Prostate gland (tissue), 2 donors: ENCODE results near the gene NOB1. TPM values are rescaled to one million over a fixed set of nuclear protein-coding genes. Genes with fewer than 3 reads are reported as not detected.
A peak's percentile ranks its signal among the peaks of the same experiment; 100 is the strongest.
"Not testable (repeated sequence)": the region's sequence is repeated elsewhere in the genome, so short reads cannot be mapped to it uniquely, and the experiment has no call there.

Experiments
- DNase-seq: peaks from one replicate; pipeline ENCODE4 v3.0.0-alpha.2; 2019; ENCODE audit warnings: low spot score
- H3K27ac ChIP-seq, 2 donors: fragments of 200-600 bp; sonication (generic); 2 replicates each; pipeline ENCODE4 v1.5.1; 2017 to 2019
- H3K27me3 ChIP-seq: fragments of 200-600 bp; sonication (generic); replicated peaks from 2 replicates; pipeline ENCODE4 v1.5.1; 2019; ENCODE audit not compliant: insufficient read depth
- H3K36me3 ChIP-seq, 2 donors: fragments of 200-600 bp; sonication (generic); 1 replicate in 1 of 2; 2 replicates in 1 of 2; pipeline versions ENCODE4 v1.5.1 to v1.8.1; 2017 to 2019
- H3K4me1 ChIP-seq: fragments of 200-600 bp; sonication (generic); replicated peaks from 2 replicates; pipeline ENCODE4 v1.5.1; 2019
- H3K4me3 ChIP-seq, 2 donors: fragments of 200-600 bp; sonication (generic); 2 replicates each; pipeline ENCODE4 v1.5.1; 2017 to 2019
- H3K9me3 ChIP-seq: fragments of 200-600 bp; sonication (generic); 2 replicates; pipeline ENCODE4 v1.5.1; 2017
- POLR2A ChIP-seq: fragments of 450-650 bp; IDR thresholded peaks from one replicate; pipeline ENCODE4 v1.6.1; 2016; ENCODE audit warnings: antibody characterized with exemption, mild to moderate bottlenecking
- POLR2AphosphoS5 ChIP-seq: sonication (generic); formaldehyde crosslinking; IDR thresholded peaks from one replicate; pipeline ENCODE4 v1.6.1; 2017; ENCODE audit warnings: antibody characterized with exemption
- WGBS: methylation state at CpG from one replicate; pipeline ENCODE4 v1.1.5; 2018; 5-methylcytosine and 5-hydroxymethylcytosine counted together
- intact Hi-C: fragments of 100-400 bp; cut with DNase I; formaldehyde crosslinking; loops from one replicate; pipeline ENCODE4 v1.14.2; 2022
- total RNA-seq, 2 donors: library from RNA; depleted of rRNA; stranded (reverse); fragments of >200 nt; gene quantifications; one replicate each; pipeline ENCODE4 v1.1.0, GENCODE V29; 2016
- TF ChIP-seq, protein P1 (sequence below), 4 experiments: fragments of 200-600 bp in 2 of 4; fragments of 450-650 bp in 2 of 4; sonication (generic) in 2 of 4; IDR thresholded peaks; 1 replicate in 3 of 4; 2 replicates in 1 of 4; pipeline ENCODE4 v1.5.1; 2016 to 2019; ENCODE audit warnings: antibody characterized with exemption in 4 of 4, mild to moderate bottlenecking in 2 of 4, moderate library complexity in 2 of 4

NOB1 gene
- total RNA-seq, 2 donors from 2014 or later, result 29.8 to 44.1 TPM

DNA sequence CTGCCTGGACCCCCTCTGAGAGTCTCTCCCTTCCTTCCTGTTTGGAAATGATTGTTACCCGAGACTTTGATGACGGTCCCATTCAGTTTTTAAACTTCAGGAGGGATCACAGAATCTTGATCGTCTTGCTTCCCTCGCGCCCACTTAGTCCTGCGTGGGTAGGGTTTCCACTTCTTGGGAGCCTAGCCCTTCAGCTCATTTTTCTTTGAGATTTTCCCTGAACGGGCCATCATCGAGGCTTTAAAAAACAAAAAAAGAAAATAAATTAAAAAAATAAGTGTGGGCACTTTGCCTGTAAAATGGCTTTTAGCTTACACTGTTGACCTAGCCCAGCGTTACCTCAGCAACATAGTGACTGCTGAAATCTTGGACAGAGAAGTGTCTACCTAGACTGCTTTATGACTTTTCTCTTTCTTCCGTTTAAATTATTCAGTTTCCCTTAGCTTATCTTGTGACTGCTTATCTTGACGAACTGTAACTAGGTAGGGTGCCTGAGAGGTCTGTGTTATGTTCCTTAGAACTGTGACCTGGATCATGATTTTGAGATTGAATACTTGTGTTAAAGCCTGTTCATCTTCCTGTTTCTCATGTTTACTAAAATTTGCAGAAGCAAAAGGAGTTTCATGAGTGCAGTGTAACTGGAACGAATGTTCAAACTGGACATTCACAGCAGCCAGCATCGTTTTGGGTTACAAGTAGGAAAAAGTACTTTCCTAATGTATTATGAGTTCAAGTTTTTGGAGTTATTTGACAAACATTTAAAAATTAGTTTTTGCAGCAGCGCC, 8.3 kb upstream of the NOB1 start:
- peak overlapping the region; percentile 89 for H3K27ac ChIP-seq
- peak overlapping the region; percentile 86 to 89 for H3K4me3 ChIP-seq
- no peaks in the 10 kb centered on the region for H3K36me3 ChIP-seq
- DNase-seq, result no peak
- no peaks in the 10 kb centered on the region for H3K27me3 ChIP-seq
- intact Hi-C loops, result no loop called here
- peaks cover 4% of the 10 kb centered on the region for H3K4me1 ChIP-seq
- no peaks in the 10 kb centered on the region for H3K9me3 ChIP-seq
- no peak for TF ChIP-seq POLR2A
- no peak for TF ChIP-seq POLR2AphosphoS5
- TF ChIP-seq, protein P1, sequence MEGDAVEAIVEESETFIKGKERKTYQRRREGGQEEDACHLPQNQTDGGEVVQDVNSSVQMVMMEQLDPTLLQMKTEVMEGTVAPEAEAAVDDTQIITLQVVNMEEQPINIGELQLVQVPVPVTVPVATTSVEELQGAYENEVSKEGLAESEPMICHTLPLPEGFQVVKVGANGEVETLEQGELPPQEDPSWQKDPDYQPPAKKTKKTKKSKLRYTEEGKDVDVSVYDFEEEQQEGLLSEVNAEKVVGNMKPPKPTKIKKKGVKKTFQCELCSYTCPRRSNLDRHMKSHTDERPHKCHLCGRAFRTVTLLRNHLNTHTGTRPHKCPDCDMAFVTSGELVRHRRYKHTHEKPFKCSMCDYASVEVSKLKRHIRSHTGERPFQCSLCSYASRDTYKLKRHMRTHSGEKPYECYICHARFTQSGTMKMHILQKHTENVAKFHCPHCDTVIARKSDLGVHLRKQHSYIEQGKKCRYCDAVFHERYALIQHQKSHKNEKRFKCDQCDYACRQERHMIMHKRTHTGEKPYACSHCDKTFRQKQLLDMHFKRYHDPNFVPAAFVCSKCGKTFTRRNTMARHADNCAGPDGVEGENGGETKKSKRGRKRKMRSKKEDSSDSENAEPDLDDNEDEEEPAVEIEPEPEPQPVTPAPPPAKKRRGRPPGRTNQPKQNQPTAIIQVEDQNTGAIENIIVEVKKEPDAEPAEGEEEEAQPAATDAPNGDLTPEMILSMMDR (IDR thresholded peaks at IDR 0.05), result no peak
- 2% methylated on average over 14 of the region's 14 CpGs for WGBS

DNA sequence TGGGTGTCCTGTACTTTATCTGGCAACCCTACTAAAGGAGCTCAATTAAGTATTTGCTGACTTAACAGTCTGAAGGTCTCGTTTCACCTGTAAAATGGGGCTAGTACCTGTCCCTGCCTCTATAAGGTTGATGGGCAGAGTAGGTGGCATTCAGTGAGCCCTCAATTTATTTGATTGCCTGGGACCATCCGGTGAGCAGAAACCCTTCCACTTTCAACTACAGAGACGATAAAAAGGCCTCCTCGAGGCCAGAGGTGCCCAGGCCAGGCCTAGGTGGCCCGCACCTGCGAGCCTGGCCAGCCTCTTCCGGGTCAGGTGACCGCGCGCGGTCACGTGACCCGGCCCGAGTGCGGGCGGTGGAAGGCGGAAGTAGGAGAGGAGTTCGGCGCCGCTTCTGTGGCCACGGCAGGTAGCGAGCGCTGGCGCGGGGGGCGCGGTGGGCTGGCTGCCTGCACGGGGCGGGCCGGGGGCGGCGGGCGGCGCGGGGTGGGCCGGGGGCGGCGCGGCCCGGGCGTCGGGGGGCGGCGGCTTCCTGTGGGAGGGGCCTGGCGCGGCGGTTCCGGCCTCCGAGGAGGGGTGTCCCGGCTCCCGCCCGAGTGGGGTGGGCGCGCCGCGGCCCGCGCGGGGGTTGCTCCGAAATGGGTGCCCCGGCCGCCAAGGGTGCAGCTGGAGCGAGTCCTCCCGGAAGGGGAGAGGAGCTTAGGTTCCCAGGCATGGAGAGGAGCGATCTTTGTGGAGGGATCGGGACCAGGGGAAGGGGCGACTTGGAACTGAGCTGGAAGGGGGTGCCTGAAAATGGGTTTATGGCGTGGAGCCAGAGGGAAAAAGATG, 7.5 kb upstream of the NOB1 start, which contains the start of gene WWP2:
Gene WWP2, plus strand, starts transcription at position 350 of the 831 bp plus-strand sequence. CDS start 24,679 bp downstream, outside the sequence.
- intact Hi-C loops, result no loop called here
- peak; percentile 67 for DNase-seq
- peak within 1 kb of the TSS; percentile 89 for H3K27ac ChIP-seq
- peaks cover 4% of the 10 kb centered on the region for H3K4me1 ChIP-seq
- H3K4me3 ChIP-seq, result peak within 1 kb of the TSS; percentile 86 to 89
- no peaks in the 10 kb centered on the region for H3K27me3 ChIP-seq
- TF ChIP-seq POLR2A (peak; percentile 30), POLR2AphosphoS5 (peak; percentile 32)
- TF ChIP-seq, protein P1 (IDR thresholded peaks at IDR 0.05), result peak in 2 of 4 experiments; percentile 16 to 27
- WGBS, result under 1% methylated on average over 54 of the region's 68 CpGs
- H3K36me3 ChIP-seq, result no peaks in the 10 kb centered on the region
- H3K9me3 ChIP-seq, result no peaks in the 10 kb centered on the region

DNA sequence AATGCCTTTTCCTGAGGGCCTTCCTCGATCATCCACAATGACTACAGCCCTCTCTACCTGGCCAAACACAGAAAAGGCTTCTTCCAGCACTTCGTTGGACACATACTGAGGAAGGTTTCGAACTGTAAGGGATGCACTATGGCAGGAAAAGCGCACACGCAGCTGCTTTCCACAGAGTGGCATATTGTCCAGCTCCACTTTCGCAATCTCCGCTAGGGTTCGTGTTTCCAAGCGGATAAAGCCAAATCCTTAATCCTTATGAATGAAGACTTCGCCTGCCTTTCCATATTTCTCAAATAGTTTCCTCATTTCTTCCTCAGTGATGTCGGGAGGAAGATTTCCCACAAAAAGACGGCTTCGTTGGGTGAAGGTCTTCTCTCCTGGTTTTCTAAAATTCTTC, 2.6 kb upstream of the NOB1 start:
- H3K4me1 ChIP-seq, DNase-seq, H3K9me3 ChIP-seq, intact Hi-C loops, H3K36me3 ChIP-seq, H3K27ac ChIP-seq, H3K4me3 ChIP-seq, H3K27me3 ChIP-seq: not testable (repeated sequence)
- WGBS, result 84% methylated on average over 13 of the region's 13 CpGs

DNA sequence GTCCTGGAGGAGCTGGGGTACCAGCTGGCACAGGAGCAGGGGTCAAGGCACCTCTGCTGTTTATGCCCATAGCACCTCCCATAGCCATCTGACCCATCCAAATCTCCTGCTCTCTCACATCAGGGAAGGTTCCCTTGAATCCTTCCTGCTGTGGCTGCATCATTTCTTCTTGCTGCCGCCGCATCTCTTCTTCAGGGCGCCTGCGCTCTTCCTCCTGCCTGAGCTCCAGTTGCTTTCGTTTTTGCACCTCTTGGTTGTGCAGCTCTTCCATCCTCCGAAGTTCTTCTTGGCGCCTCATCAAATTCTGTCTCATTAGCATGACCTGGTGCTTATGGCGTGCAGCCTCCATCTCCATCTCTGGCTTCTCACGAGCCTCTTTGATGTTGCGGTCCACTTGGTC, 2.0 kb upstream of the NOB1 start:
- intact Hi-C loops, result no loop called here
- Histone ChIP-seq H3K27me3 (no peaks in the 10 kb centered on the region), H3K4me3 (no peak overlapping the region), H3K9me3 (no peaks in the 10 kb centered on the region), H3K27ac (no peak overlapping the region), H3K4me1 (peaks cover 2% of the 10 kb centered on the region), H3K36me3 (no peaks in the 10 kb centered on the region)
- no peak for DNase-seq
- 92% methylated on average over 10 of the region's 10 CpGs for WGBS
- TF ChIP-seq POLR2A (no peak), POLR2AphosphoS5 (no peak)
- TF ChIP-seq, protein P1 (IDR thresholded peaks at IDR 0.05), result no peak

DNA sequence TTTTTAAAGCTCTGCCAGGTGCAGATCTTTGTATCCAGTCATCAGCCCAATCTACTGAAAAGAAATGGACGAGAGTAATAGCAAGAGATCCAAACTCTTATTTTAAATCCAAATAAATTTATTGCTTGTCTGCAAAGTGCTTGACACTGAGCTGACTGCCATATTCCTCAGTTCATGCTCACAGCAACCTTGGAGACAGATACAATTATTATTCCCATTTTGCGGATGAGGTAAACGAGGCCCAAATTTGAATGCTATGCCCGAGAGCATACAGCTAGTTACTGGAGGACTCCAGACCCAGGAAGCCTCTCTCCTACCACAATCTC, 620 bp downstream of the NOB1 start:
- Histone ChIP-seq H3K9me3 (no peaks in the 10 kb centered on the region), H3K27me3 (no peaks in the 10 kb centered on the region), H3K36me3 (peaks cover 0 to 2% of the 10 kb centered on the region in 2 donors), H3K27ac (peak overlapping the region; percentile 49 to 60), H3K4me1 (no peaks in the 10 kb centered on the region), H3K4me3 (peak overlapping the region; percentile 50 to 78)
- 10% methylated on average over 4 of the region's 4 CpGs for WGBS
- TF ChIP-seq, protein P1 (IDR thresholded peaks at IDR 0.05), result no peak
- TF ChIP-seq POLR2AphosphoS5 (no peak), POLR2A (no peak)
- intact Hi-C loops, result loop anchor here (2.0 kb wide), 3 partner anchors 45 to 357 kb away; no protein-coding TSS in a partner anchor
- no peak for DNase-seq
